Measurements from ENCODE around the gene KDM4B.

KDM4B gene

DNA sequence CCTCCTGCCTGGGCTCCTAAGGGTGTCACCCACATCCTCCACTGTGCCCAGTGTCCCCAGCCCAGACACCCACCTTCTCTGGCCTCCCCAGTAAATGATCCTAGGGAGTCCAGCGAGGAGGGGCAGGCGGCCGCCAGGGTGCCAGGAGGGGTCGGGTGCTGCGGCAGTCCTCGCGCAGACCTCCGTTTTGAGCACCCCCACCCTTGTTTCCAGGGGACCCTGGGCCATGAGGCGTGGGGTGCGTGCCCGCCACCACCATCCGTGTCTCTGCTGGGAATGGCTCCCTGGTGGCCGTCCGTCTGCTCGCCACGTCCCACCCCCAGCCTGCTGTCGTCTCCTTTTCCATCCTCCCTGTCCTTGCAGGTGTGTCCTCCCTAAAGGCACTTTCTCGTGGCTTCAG lies 133.0 kb downstream of the KDM4B start:
- Histone ChIP-seq H3K4me1 (ENCODE audit: control insufficient read depth, insufficient read depth, low read length) (peaks cover 9% of the 10 kb centered on the region), H3K9ac (ENCODE audit: low read length) (no peak overlapping the region), H3K27ac (ENCODE audit: low read depth, low read length) (peak overlapping the region; percentile 11), H3K27me3 (ENCODE audit: control insufficient read depth, insufficient read depth, low read length) (no peaks in the 10 kb centered on the region), H3K4me3 (ENCODE audit: low read length) (no peak overlapping the region), H3K36me3 (ENCODE audit: control insufficient read depth, insufficient read depth, low read length) (peaks cover 5% of the 10 kb centered on the region)

- Histone ChIP-seq H3K36me3 (ENCODE audit: control insufficient read depth, insufficient read depth, low read length) (peaks cover 3% of the 10 kb centered on the region), H3K27ac (ENCODE audit: low read depth, low read length) (peak overlapping the region; percentile 34), H3K4me3 (ENCODE audit: low read length) (no peak overlapping the region), H3K9ac (ENCODE audit: low read length) (no peak overlapping the region), H3K27me3 (ENCODE audit: control insufficient read depth, insufficient read depth, low read length) (no peaks in the 10 kb centered on the region), H3K4me1 (ENCODE audit: control insufficient read depth, insufficient read depth, low read length) (peaks cover 15% of the 10 kb centered on the region)
Measured at GRCh38 chr19:5102520-5102919, 133.6 kb downstream of the KDM4B start.

DNA sequence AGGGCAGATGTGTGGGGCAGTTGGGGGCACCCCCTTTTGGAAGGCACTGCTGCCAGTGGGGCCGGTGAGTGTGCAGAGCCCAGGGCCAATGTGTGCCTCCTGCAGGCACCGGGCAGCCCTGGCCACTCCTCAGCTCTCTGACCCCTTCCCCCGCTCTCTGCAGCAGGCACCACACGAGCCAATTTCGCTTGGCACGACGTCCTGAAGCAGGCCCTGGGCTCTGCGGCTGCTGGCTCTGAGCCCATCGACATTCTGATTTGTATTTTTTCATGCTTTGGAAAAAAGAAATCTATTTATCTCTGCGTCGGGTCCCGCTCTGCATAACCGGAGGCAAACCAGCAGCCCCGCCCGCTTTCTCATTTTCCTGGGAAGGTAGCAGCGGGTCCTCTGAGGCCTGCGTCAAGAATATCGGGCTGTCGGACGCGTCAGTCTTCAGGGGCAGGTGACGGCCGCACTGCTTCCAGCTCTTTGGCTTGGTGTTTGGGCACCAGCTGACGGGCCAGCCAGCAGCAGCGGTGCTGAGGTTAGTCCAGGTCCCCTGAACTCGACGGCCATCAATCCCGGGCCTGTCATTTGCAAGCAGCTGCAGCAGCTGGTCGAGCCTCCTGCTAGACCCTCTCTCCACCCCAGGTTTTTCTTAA lies 134.3 kb downstream of the KDM4B start:
- Histone ChIP-seq H3K4me1 (ENCODE audit: control insufficient read depth, insufficient read depth, low read length) (peaks cover 17% of the 10 kb centered on the region), H3K27me3 (ENCODE audit: control insufficient read depth, insufficient read depth, low read length) (no peaks in the 10 kb centered on the region), H3K4me3 (ENCODE audit: low read length) (no peak overlapping the region), H3K36me3 (ENCODE audit: control insufficient read depth, insufficient read depth, low read length) (peaks cover 3% of the 10 kb centered on the region), H3K9ac (ENCODE audit: low read length) (no peak overlapping the region), H3K27ac (ENCODE audit: low read depth, low read length) (peak overlapping the region; percentile 53)

- no peaks in the 10 kb centered on the region for H3K27me3 ChIP-seq (ENCODE audit: control insufficient read depth, insufficient read depth, low read length)
- no peak overlapping the region for H3K4me3 ChIP-seq (ENCODE audit: low read length)
- peaks cover 17% of the 10 kb centered on the region for H3K4me1 ChIP-seq (ENCODE audit: control insufficient read depth, insufficient read depth, low read length)
- H3K36me3 ChIP-seq (ENCODE audit: control insufficient read depth, insufficient read depth, low read length) = peaks cover 3% of the 10 kb centered on the region
- no peak overlapping the region for H3K9ac ChIP-seq (ENCODE audit: low read length)
- peak overlapping the region; percentile 53 for H3K27ac ChIP-seq (ENCODE audit: low read depth, low read length)
Measured at GRCh38 chr19:5103812-5104410, 135.0 kb downstream of the KDM4B start.

- H3K36me3 ChIP-seq (ENCODE audit: control insufficient read depth, insufficient read depth, low read length) = peaks cover 3% of the 10 kb centered on the region
- H3K27me3 ChIP-seq (ENCODE audit: control insufficient read depth, insufficient read depth, low read length) = no peaks in the 10 kb centered on the region
- H3K27ac ChIP-seq (ENCODE audit: low read depth, low read length) = peak overlapping the region; percentile 27
- H3K9ac ChIP-seq (ENCODE audit: low read length) = no peak overlapping the region
- no peak overlapping the region for H3K4me3 ChIP-seq (ENCODE audit: low read length)
- H3K4me1 ChIP-seq (ENCODE audit: control insufficient read depth, insufficient read depth, low read length) = peaks cover 17% of the 10 kb centered on the region
Measured at GRCh38 chr19:5104871-5105351, 136.0 kb downstream of the KDM4B start.

DNA sequence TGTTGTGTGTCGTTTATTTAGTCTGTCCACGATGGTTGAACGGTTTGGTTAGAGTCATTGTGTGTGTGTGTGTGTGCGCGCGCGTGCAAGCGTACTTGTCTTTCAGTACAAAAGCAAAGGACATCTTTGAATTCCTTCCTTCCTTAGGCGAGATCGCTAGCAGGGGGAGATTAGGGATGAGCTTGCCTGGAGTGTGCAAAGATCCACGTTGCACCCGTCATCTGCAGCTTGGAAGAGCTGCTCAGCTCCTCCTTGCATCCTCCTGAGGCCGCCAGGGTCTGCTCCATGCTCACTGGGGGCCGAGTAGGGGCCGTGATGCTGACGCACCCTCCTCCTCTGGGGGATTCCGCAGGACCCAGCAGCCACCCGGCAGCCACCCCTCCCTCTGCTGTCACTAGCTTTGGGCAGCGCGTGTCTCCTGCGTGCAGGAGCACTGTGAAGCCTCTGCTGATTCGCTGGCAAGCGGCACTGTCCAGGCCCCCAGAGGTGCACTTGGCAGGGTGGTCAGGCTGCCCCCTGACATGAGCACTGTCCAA lies 137.3 kb downstream of the KDM4B start:
- no peaks in the 10 kb centered on the region for H3K27me3 ChIP-seq (ENCODE audit: control insufficient read depth, insufficient read depth, low read length)
- no peak overlapping the region for H3K9ac ChIP-seq (ENCODE audit: low read length)
- peaks cover 17% of the 10 kb centered on the region for H3K4me1 ChIP-seq (ENCODE audit: control insufficient read depth, insufficient read depth, low read length)
- H3K36me3 ChIP-seq (ENCODE audit: control insufficient read depth, insufficient read depth, low read length) = peaks cover 8% of the 10 kb centered on the region
- no peak overlapping the region for H3K4me3 ChIP-seq (ENCODE audit: low read length)
- no peak overlapping the region for H3K27ac ChIP-seq (ENCODE audit: low read depth, low read length)

- no peak overlapping the region for H3K4me3 ChIP-seq (ENCODE audit: low read length)
- H3K4me1 ChIP-seq (ENCODE audit: control insufficient read depth, insufficient read depth, low read length) = peaks cover 17% of the 10 kb centered on the region
- peaks cover 9% of the 10 kb centered on the region for H3K36me3 ChIP-seq (ENCODE audit: control insufficient read depth, insufficient read depth, low read length)
- no peaks in the 10 kb centered on the region for H3K27me3 ChIP-seq (ENCODE audit: control insufficient read depth, insufficient read depth, low read length)
- no peak overlapping the region for H3K9ac ChIP-seq (ENCODE audit: low read length)
- peak overlapping the region; percentile 63 for H3K27ac ChIP-seq (ENCODE audit: low read depth, low read length)
Measured at GRCh38 chr19:5106971-5107370, 138.1 kb downstream of the KDM4B start.

DNA sequence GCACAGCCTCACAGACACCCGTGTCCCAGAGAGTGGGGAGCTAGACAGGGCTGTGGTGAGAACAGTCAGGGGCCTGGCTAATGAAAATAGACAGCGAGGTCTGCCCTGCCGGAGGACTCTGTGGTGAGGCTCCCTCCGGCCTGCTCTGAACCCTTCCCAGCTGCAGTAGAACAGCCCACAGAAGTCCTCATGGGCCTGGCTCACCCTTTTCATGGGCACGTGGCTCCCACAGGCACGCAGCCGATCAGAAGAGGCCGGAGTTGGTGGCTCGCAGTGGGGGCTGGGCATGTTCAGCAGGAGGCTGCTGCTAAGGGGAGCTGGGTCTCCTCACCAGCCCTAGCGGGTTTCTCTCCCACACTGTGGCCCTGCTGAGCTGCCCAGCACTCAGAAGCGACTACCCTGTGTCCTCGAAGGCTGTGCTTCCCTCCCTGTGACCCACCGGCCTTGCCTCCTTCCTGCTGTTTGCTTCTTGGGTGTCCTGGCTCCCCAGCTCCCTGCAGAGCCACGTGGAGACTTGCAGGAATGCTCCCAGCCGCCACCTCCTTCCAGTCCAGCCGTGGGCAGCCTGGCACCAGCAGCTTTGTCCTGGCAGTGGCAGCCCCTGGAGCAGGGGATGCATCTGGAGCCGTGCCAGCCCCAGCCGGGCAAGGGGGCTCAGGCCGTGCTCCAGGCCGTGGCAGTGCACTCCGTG lies 138.7 kb downstream of the KDM4B start:
- no peak overlapping the region for H3K9ac ChIP-seq (ENCODE audit: low read length)
- peaks cover 17% of the 10 kb centered on the region for H3K4me1 ChIP-seq (ENCODE audit: control insufficient read depth, insufficient read depth, low read length)
- peaks cover 9% of the 10 kb centered on the region for H3K36me3 ChIP-seq (ENCODE audit: control insufficient read depth, insufficient read depth, low read length)
- no peak overlapping the region for H3K4me3 ChIP-seq (ENCODE audit: low read length)
- peak overlapping the region; percentile 63 for H3K27ac ChIP-seq (ENCODE audit: low read depth, low read length)
- no peaks in the 10 kb centered on the region for H3K27me3 ChIP-seq (ENCODE audit: control insufficient read depth, insufficient read depth, low read length)

DNA sequence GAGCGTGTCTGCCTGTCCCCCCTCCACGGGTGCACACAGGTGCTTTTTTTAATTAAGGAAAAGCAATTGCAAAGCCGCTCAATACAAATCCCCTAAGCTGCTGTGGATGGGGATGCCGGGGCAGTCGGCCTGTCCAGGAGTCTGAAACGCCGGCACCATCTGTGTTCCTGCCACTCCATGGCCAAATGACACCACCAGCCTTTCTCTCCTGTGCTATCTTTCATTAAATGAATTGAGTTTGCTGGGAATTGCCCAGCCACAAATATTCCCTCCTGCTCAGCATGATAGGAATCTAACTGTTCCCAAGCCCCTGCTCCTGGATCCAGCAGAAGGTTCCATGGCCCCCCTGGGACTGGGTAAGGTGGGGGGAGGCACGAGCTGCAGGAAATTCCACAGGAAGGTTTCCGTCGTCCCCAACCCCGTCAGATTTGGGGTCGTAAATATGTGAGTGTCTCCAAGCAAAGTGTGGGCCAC lies 139.2 kb downstream of the KDM4B start:
- Histone ChIP-seq H3K27ac (ENCODE audit: low read depth, low read length) (no peak overlapping the region), H3K4me3 (ENCODE audit: low read length) (no peak overlapping the region), H3K4me1 (ENCODE audit: control insufficient read depth, insufficient read depth, low read length) (peaks cover 14% of the 10 kb centered on the region), H3K9ac (ENCODE audit: low read length) (no peak overlapping the region), H3K36me3 (ENCODE audit: control insufficient read depth, insufficient read depth, low read length) (peaks cover 9% of the 10 kb centered on the region), H3K27me3 (ENCODE audit: control insufficient read depth, insufficient read depth, low read length) (no peaks in the 10 kb centered on the region)

- peaks cover 12% of the 10 kb centered on the region for H3K36me3 ChIP-seq (ENCODE audit: control insufficient read depth, insufficient read depth, low read length)
- H3K9ac ChIP-seq (ENCODE audit: low read length) = no peak overlapping the region
Measured at GRCh38 chr19:5108866-5109265, 140.0 kb downstream of the KDM4B start.

DNA sequence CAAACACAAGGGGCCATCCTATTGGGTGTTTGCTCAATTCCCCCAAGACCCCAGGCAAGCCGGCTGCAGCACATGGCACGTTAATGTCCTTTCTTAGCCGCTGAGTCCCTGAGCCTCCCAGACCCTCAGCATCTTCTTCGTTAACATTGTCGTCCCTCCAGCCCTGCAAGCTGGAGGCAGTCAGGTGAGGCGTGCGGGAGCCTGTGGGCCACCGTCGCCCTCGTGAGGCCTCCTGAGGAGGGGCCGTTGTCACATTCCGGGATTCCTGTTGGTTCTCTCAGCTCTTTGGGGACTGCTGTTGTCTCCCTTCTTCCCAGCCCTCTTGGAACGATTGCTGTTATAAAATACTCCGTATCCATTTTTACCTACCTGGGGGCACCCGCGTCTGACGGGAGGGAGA lies 140.6 kb downstream of the KDM4B start:
- Histone ChIP-seq H3K27me3 (ENCODE audit: control insufficient read depth, insufficient read depth, low read length) (no peaks in the 10 kb centered on the region), H3K36me3 (ENCODE audit: control insufficient read depth, insufficient read depth, low read length) (peaks cover 16% of the 10 kb centered on the region), H3K4me1 (ENCODE audit: control insufficient read depth, insufficient read depth, low read length) (peaks cover 7% of the 10 kb centered on the region), H3K9ac (ENCODE audit: low read length) (no peak overlapping the region), H3K4me3 (ENCODE audit: low read length) (no peak overlapping the region), H3K27ac (ENCODE audit: low read depth, low read length) (no peak overlapping the region)

More at GRCh38 chr19:5108866-5109265, 140.0 kb downstream of the KDM4B start:
- H3K27me3 ChIP-seq (ENCODE audit: control insufficient read depth, insufficient read depth, low read length) = no peaks in the 10 kb centered on the region
- no peak overlapping the region for H3K27ac ChIP-seq (ENCODE audit: low read depth, low read length)
- no peak overlapping the region for H3K4me3 ChIP-seq (ENCODE audit: low read length)
- H3K4me1 ChIP-seq (ENCODE audit: control insufficient read depth, insufficient read depth, low read length) = peaks cover 7% of the 10 kb centered on the region

DNA sequence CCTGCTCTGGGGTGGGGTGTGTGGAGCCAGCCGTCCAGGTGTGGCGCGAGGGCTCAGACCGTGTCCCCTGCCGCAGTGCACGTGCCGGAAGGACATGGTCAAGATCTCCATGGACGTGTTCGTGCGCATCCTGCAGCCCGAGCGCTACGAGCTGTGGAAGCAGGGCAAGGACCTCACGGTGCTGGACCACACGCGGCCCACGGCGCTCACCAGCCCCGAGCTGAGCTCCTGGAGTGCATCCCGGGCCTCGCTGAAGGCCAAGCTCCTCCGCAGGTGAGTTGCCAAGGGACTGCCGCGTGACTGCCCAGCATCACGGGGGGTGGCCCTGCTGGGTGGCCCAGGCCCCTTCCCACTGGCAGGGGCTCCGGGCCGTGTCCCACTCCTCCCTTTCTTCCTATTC lies 141.6 kb downstream of the KDM4B start:
- Histone ChIP-seq H3K4me3 (ENCODE audit: low read length) (no peak overlapping the region), H3K36me3 (ENCODE audit: control insufficient read depth, insufficient read depth, low read length) (peaks cover 18% of the 10 kb centered on the region), H3K4me1 (ENCODE audit: control insufficient read depth, insufficient read depth, low read length) (peaks cover 9% of the 10 kb centered on the region), H3K9ac (ENCODE audit: low read length) (no peak overlapping the region), H3K27ac (ENCODE audit: low read depth, low read length) (no peak overlapping the region), H3K27me3 (ENCODE audit: control insufficient read depth, insufficient read depth, low read length) (no peaks in the 10 kb centered on the region)

All from rectal smooth muscle tissue (tissue), 1 donor.